Measurements from ENCODE around the gene SHLD2.
"Not testable (repeated sequence)": the region's sequence is repeated elsewhere in the genome, so short reads cannot be mapped to it uniquely, and the experiment has no call there.

Gene SHLD2

GRCh38 chr10:87127607-87128156 is 32.7 kb downstream of the SHLD2 start:
- not testable (repeated sequence) for DNase-seq (ENCODE audit: low read depth, low spot score)

GRCh38 chr10:87132176-87132575 is 37.2 kb downstream of the SHLD2 start:
- not testable (repeated sequence) for H3K4me3 ChIP-seq (ENCODE audit: low read length); DNase-seq (ENCODE audit: low read depth, low spot score)

More at GRCh38 chr10:87127607-87128156, 32.7 kb downstream of the SHLD2 start:
- not testable (repeated sequence) for H3K4me3 ChIP-seq (ENCODE audit: low read length)

- not testable (repeated sequence) for DNase-seq (ENCODE audit: low read depth, low spot score); H3K4me3 ChIP-seq (ENCODE audit: low read length)
These were observed 38.9 kb downstream of the SHLD2 start for GRCh38 chr10:87133936-87134335.

- DNase-seq (ENCODE audit: low read depth, low spot score) = not testable (repeated sequence)
These were observed 39.4 kb downstream of the SHLD2 start for GRCh38 chr10:87134440-87134839.

GRCh38 chr10:87137478-87137877 is 42.5 kb downstream of the SHLD2 start:
- not testable (repeated sequence) for H3K4me3 ChIP-seq (ENCODE audit: low read length); DNase-seq (ENCODE audit: low read depth, low spot score)

More at GRCh38 chr10:87134440-87134839, 39.4 kb downstream of the SHLD2 start:
- not testable (repeated sequence) for H3K4me3 ChIP-seq (ENCODE audit: low read length)

GRCh38 chr10:87142230-87143108 is 47.5 kb downstream of the SHLD2 start:
- H3K4me3 ChIP-seq (ENCODE audit: low read length); DNase-seq (ENCODE audit: low read depth, low spot score): not testable (repeated sequence)

GRCh38 chr10:87143109-87143418 is 48.1 kb downstream of the SHLD2 start:
- not testable (repeated sequence) for H3K4me3 ChIP-seq (ENCODE audit: low read length); DNase-seq (ENCODE audit: low read depth, low spot score)

- DNase-seq (ENCODE audit: low read depth, low spot score); H3K4me3 ChIP-seq (ENCODE audit: low read length): not testable (repeated sequence)
These were observed 50.6 kb downstream of the SHLD2 start for GRCh38 chr10:87145598-87145997.

GRCh38 chr10:87149020-87149609 is 54.1 kb downstream of the SHLD2 start:
- not testable (repeated sequence) for DNase-seq (ENCODE audit: low read depth, low spot score); H3K4me3 ChIP-seq (ENCODE audit: low read length)

GRCh38 chr10:87151516-87151915 is 56.5 kb downstream of the SHLD2 start:
- DNase-seq (ENCODE audit: low read depth, low spot score); H3K4me3 ChIP-seq (ENCODE audit: low read length): not testable (repeated sequence)

GRCh38 chr10:87156841-87157240 is 61.8 kb downstream of the SHLD2 start:
- H3K4me3 ChIP-seq (ENCODE audit: low read length); DNase-seq (ENCODE audit: low read depth, low spot score): not testable (repeated sequence)

GRCh38 chr10:87157821-87158220 is 62.8 kb downstream of the SHLD2 start:
- not testable (repeated sequence) for H3K4me3 ChIP-seq (ENCODE audit: low read length); DNase-seq (ENCODE audit: low read depth, low spot score)

- not testable (repeated sequence) for DNase-seq (ENCODE audit: low read depth, low spot score); H3K4me3 ChIP-seq (ENCODE audit: low read length)
These were observed 67.8 kb downstream of the SHLD2 start for GRCh38 chr10:87162703-87163293.

- DNase-seq (ENCODE audit: low read depth, low spot score); H3K4me3 ChIP-seq (ENCODE audit: low read length): not testable (repeated sequence)
These were observed 68.4 kb downstream of the SHLD2 start for GRCh38 chr10:87163414-87163813.

- not testable (repeated sequence) for DNase-seq (ENCODE audit: low read depth, low spot score); H3K4me3 ChIP-seq (ENCODE audit: low read length)
These were observed 74.9 kb downstream of the SHLD2 start for GRCh38 chr10:87169857-87170256.

GRCh38 chr10:87170705-87171104 is 75.7 kb downstream of the SHLD2 start:
- not testable (repeated sequence) for DNase-seq (ENCODE audit: low read depth, low spot score)

GRCh38 chr10:87171670-87172069 is 76.7 kb downstream of the SHLD2 start:
- DNase-seq (ENCODE audit: low read depth, low spot score); H3K4me3 ChIP-seq (ENCODE audit: low read length): not testable (repeated sequence)

More at GRCh38 chr10:87170705-87171104, 75.7 kb downstream of the SHLD2 start:
- not testable (repeated sequence) for H3K4me3 ChIP-seq (ENCODE audit: low read length)

- DNase-seq (ENCODE audit: low read depth, low spot score); H3K4me3 ChIP-seq (ENCODE audit: low read length): not testable (repeated sequence)
These were observed 77.2 kb downstream of the SHLD2 start for GRCh38 chr10:87172178-87172577.

- not testable (repeated sequence) for H3K4me3 ChIP-seq (ENCODE audit: low read length); DNase-seq (ENCODE audit: low read depth, low spot score)
These were observed 82.6 kb downstream of the SHLD2 start for GRCh38 chr10:87177587-87177986.

- DNase-seq (ENCODE audit: low read depth, low spot score); H3K4me3 ChIP-seq (ENCODE audit: low read length): not testable (repeated sequence)
These were observed 89.4 kb downstream of the SHLD2 start for GRCh38 chr10:87184421-87184820.

Data from Jurkat, Clone E6-1 (cell line).